AG04449 (cell line): ENCODE data around the gene RGMA.

Experiments used
- CTCF ChIA-PET: fragments of 350-600 bp; formaldehyde crosslinking; extraction: SDS; loops from one replicate; lab custom pipeline; 2021; ENCODE audit warnings: antibody characterized with exemption; lab: Yijun Ruan, JAX
- POLR2A ChIA-PET: fragments of 400-600, 350-600 bp; formaldehyde crosslinking; extraction: SDS; loops from one replicate; lab custom pipeline; 2020; ENCODE audit warnings: antibody characterized with exemption, inconsistent platforms; lab: Yijun Ruan, JAX
- DNase-seq: peaks from one replicate; pipeline ENCODE4 v3.0.0-alpha.2; 2010; ENCODE audit warnings: low read depth, low spot score
- H3K4me3 ChIP-seq: 2 replicates; pipeline ENCODE4 v1.5.1; 2011; ENCODE audit warnings: low read depth, mild to moderate bottlenecking, control low read depth, low read length
- CTCF ChIP-seq: IDR thresholded peaks from one replicate; pipeline ENCODE4 v1.5.1; 2011; ENCODE audit warnings: mild to moderate bottlenecking, moderate library complexity, low read length, control low read depth, inconsistent platforms; ENCODE audit not compliant: insufficient read depth; ENCODE audit errors: missing control alignments

Gene RGMA

DNA sequence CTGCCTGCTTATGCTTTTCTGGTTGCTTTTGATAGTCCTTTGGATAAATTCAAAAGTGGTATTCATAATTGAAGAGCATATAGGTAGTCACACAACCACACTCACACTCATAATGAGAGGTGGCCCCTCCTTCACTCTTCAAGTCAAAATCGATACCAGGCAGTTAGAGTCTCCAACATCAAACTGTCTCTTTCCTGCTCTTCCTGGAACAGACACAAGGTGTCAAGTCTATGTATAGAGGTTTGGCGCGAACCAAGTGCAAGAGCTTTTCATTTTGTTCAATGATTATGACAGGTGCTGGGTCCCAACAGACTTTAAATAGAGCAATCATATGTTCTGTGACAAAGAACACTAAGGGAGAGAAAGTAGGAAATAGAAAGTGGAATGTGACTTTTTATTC lies 29.9 kb upstream of the RGMA start:
- DNase-seq = no peak
- TF ChIP-seq CTCF = no peak
- ChIA-PET POLR2A (no interaction called here), CTCF (no interaction called here)
- H3K4me3 ChIP-seq = no peak overlapping the region

GRCh38 chr15:93111451-93111850 lies 22.4 kb upstream of the RGMA start:
- no peak overlapping the region for H3K4me3 ChIP-seq
- CTCF ChIA-PET = no interaction called here
- TF ChIP-seq CTCF = no peak
- POLR2A ChIA-PET = no interaction called here
- no peak for DNase-seq

- no peak overlapping the region for H3K4me3 ChIP-seq
- no peak for DNase-seq
- POLR2A ChIA-PET = no interaction called here
- CTCF ChIA-PET = no interaction called here
- TF ChIP-seq CTCF = no peak
These were observed 21.6 kb upstream of the RGMA start for GRCh38 chr15:93110502-93111040.

DNA sequence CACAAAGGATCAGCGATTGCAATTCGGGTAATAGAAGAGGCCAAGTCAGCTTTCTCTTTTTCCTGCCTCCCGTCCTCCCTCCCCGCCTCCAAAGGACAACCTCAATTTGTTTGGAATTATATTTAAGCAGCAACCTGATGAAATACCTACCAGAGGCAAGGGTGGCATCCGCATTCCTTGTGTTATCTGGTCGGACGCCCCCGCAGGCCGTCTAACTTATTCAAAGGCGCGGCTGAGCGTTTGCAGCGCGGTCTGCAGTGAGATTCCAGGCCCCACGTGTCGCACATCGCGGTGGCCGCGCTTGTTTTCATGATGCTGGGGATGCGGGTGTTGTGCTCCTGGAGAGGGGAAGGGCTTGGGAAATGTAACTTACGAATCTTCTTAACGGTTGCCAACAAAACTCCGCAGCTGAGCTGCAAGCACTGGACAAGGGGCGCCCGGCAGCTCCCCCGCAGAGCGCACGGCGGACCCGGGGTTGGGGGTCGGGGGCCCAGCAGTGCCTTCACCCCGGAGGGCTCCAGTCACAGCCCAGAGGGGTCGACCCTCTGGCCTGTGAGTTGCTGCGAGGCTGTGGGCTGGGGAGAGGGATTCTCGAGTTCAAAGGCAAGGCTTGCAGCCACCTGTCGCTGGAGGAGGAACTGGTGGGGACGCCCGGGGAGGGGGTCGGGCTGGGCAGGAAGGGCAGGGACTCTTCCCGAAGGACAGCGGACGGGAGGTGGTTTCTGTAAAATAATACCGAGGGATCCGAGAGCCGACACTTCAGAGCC lies 20.5 kb upstream of the RGMA start:
- no peak overlapping the region for H3K4me3 ChIP-seq
- ChIA-PET CTCF (no interaction called here), POLR2A (no interaction called here)
- no peak for DNase-seq
- no peak for TF ChIP-seq CTCF

GRCh38 chr15:93107646-93108045 lies 18.6 kb upstream of the RGMA start:
- POLR2A ChIA-PET = no interaction called here
- no peak overlapping the region for H3K4me3 ChIP-seq
- TF ChIP-seq CTCF = no peak
- CTCF ChIA-PET = interaction anchor here (1.1 kb wide), 1 partner anchor 20 kb away, joined by 3 read pairs; no protein-coding TSS in a partner anchor
- DNase-seq = no peak

DNA sequence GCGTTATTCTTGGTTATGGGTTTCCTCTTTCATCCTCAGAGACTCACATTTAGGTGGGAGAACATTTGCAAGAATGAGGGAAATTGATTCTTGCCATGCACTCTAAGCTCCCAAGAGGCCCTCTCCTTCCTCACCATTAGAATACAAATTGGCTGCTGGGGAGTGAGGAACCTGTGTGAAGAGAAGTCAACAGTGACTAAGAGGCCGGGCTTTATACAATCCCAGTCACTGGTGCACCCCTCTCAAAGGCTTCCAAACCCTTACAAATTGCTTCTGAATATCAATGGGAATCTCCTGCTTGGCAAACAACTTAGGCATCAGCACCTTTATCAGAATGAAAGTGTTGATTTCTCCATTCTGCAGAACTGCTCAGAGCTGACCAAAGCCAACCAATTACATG lies 16.5 kb upstream of the RGMA start:
- DNase-seq = no peak
- POLR2A ChIA-PET = no interaction called here
- no peak for TF ChIP-seq CTCF
- H3K4me3 ChIP-seq = no peak overlapping the region
- CTCF ChIA-PET = no interaction called here
